ENCODE data around the gene YTHDF1.

YTHDF1 gene

DNA sequence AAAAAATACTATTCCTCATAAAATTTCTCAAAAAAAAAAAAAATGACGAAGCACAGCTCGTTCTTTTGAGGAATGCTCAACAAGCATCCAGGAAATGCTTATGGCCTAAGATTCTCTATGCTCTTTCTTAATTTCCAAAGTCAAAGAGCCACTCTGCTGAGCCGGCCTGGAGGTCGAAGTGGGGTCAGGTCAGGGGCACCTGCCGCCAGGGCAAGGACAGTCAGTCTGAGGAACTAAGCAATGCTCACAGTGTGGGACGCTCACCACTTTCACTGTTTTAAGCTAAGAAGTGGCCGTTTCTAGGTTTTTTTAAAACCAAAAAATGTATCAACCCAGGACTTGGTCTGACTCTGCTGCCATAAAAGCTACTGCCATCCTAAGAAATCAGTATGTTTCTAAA lies 17.3 kb downstream of the YTHDF1 start:
- DNase-seq (ENCODE audit: insufficient read length, low spot score) = no peak
- no peak for FAIRE-seq
- TF ChIP-seq, protein P1, sequence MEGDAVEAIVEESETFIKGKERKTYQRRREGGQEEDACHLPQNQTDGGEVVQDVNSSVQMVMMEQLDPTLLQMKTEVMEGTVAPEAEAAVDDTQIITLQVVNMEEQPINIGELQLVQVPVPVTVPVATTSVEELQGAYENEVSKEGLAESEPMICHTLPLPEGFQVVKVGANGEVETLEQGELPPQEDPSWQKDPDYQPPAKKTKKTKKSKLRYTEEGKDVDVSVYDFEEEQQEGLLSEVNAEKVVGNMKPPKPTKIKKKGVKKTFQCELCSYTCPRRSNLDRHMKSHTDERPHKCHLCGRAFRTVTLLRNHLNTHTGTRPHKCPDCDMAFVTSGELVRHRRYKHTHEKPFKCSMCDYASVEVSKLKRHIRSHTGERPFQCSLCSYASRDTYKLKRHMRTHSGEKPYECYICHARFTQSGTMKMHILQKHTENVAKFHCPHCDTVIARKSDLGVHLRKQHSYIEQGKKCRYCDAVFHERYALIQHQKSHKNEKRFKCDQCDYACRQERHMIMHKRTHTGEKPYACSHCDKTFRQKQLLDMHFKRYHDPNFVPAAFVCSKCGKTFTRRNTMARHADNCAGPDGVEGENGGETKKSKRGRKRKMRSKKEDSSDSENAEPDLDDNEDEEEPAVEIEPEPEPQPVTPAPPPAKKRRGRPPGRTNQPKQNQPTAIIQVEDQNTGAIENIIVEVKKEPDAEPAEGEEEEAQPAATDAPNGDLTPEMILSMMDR (IDR thresholded peaks at IDR 0.05; ENCODE audit: insufficient read depth, missing control alignments) = no peak

DNA sequence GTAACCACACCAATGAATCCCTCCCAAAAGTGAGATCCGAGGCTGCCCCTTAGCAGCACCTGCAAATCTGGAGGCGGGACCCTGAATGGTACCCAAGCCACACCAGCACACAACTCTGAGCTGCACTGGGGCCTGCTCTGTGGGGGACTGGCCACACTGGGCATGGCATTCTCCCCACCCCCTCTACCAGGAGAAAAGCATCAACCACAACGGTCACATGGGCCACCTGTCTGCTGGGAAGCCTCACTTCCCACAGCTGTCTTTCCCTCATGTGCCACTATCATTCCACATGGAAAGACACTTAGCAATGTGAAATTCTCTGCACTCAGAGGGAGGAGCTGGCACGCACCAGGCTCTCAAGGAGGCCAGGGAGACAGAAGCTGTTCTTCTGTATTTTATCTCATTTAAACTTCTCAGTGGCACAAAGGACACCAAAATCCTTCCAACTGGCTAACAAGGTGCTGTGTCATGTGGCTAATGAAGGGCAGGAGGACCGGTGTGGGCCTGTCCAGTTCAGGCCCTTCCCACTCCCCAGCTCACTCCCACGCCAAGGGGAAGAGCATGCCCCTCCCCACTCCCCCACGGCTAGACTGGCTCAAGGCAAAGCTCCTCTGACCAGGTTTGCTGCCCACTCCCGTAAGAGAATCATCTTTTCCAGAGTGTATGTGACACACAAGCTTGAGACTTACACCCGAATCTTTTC lies 19.0 kb downstream of the YTHDF1 start:
- FAIRE-seq = no peak
- no peak for DNase-seq (ENCODE audit: insufficient read length, low spot score)
- TF ChIP-seq, protein P1 (IDR thresholded peaks at IDR 0.05; ENCODE audit: insufficient read depth, missing control alignments) = no peak

DNA sequence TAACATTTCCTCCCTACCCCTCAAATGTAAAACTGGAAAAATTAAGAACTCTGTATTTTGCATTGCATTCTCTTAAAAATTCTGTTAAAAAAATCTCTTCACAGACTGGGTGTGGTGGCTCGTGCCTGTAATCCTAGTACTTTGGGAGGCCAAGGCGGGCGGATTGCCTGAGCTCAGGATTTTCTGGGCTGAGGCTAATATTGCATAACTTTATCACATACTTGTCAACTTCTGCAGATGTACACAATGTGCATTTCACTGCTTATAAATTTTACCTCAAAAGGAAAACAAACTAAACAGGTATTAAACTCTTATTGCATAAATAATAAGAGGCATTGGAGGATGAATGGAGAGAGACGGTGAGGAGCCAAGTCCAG lies 21.1 kb downstream of the YTHDF1 start:
- no peak for FAIRE-seq
- DNase-seq (ENCODE audit: insufficient read length, low spot score) = no peak
- TF ChIP-seq, protein P1 (IDR thresholded peaks at IDR 0.05; ENCODE audit: insufficient read depth, missing control alignments) = no peak

GRCh38 chr20:63194007-63194796 lies 21.7 kb downstream of the YTHDF1 start:
- FAIRE-seq = no peak
- DNase-seq (ENCODE audit: insufficient read length, low spot score) = no peak
- TF ChIP-seq, protein P1 (IDR thresholded peaks at IDR 0.05; ENCODE audit: insufficient read depth, missing control alignments) = no peak

- FAIRE-seq (no peak), DNase-seq (ENCODE audit: insufficient read length, low spot score) (no peak)
- TF ChIP-seq, protein P1 (IDR thresholded peaks at IDR 0.05; ENCODE audit: insufficient read depth, missing control alignments) = no peak
Measured at GRCh38 chr20:63192721-63193120, 23.2 kb downstream of the YTHDF1 start.

DNA sequence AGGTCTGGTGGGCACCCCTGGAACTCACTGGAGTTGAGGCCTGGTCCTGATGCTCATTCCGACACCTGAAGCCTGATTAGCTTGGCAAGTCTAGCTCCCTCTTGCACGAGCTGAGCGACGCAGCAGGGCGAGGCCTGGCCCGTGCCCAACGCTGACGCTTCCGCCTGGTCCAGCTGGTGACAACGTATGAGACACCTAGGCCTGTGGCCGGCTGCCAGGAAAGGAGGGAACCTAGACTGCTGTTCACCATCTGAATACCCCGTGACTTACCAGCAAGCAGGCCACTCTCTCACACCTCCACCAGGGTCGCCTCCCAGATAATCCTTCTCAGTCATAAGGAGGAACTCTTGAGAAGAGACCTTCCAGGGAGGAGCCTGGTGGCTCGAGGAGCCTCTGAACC lies 24.5 kb downstream of the YTHDF1 start:
- FAIRE-seq = no peak

More for the DNA sequence above, 24.5 kb downstream of the YTHDF1 start:
- no peak for DNase-seq (ENCODE audit: insufficient read length, low spot score)
- TF ChIP-seq, protein P1 (IDR thresholded peaks at IDR 0.05; ENCODE audit: insufficient read depth, missing control alignments) = no peak

All from D721Med (cell line).